Medulla oblongata (tissue), 1 donor: Measurements from ENCODE around the gene NAV2.

Experiments used
- DNase-seq: peaks from one replicate; pipeline ENCODE4 v3.0.0-alpha.2; 2015; ENCODE audit errors: extremely low spot score

Gene NAV2

DNA sequence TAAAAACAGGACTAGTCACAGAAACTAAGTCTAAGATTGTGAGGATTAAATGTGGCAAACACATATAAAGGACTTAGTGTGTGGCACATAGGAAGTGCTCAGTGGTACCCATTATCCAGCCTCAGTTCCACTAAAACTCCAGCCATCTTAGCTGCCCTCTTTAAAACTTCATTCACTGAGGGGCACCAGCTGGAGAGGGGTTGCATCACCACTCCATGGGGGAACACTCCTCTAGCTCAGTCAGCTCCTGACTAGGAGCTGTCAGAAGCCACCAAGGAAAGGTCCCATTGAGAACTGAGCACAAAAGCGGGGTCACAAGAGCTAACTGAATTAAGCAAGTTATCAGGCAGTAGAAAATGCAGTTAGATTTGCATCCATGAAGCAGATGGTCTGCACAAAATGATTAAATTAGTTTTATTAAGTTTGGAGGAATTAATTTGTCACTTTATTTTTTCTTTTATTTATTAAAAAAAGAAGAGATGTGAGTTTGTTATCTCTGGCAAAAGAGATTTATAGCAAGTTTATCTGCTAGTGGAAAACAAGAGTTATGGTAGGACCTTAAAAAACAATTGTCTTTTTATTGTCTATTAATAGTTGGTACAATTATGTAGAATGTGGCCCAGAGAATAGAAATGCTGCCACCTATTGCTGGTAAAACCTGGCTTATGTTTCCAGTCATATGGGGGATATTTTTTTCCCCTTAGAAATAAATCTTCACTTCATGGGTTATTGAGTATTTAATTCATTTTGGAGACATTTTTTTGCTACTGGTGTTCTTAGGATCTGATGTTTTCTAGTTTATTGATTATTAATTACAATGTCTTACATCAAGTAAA lies 95.7 kb downstream of the NAV2 start:
- DNase-seq, result no peak

DNA sequence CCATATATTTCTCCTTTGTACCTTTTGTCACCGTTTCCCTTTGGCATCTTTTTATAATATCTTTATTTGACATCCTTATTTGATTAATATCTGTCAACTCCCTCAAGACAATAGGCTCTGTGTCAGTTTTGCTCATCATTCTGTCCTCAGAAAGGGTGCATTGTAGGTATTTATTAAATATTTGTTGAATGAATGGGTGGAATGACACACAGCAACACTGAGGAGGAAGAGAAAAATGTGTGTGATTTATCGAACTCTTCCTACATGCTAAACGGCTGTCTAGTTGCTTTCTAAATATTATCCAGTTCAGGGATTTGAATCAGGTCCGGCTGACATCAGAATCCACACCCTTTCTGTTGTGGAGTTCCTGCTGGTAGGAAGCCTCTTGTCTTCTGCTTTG lies 98.2 kb downstream of the NAV2 start:
- no peak for DNase-seq

DNA sequence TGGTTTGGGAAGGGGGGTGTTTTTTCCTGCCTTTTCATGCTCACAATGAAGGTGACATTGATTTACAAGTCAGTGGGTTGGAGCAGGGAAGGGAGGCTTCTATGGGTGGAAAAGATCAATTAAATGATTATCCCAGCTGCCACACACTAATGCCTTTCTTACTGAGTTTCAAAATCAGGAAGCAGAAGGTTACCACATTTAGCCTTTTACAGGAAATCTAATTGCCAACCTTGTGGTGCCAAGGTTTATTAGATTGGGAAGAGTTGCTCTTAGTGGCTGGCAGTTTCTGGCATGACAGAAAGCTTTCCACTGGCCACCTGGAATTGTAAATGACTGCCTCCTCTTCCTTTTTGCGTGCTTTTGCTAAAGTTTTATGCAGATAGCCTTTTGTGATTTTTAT lies 98.7 kb downstream of the NAV2 start:
- no peak for DNase-seq

DNA sequence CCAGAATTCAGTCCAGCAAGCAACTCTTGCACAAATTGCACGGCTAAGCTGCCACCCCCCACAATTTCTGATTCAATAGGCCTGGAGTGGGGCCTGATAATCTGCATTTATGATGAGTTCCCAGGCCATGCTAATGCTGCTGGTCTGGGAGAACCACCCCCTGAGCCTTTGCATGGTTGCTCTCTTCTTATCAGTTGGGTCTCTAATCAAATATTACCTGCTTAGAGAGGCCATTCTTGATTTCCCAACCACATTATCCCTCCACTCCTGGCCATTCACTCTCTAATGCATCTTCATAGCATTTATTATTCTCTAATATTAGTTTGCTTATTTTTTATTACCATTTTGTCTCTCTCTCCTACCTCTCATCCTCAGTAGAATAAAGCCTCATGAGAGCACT lies 99.5 kb downstream of the NAV2 start:
- DNase-seq, result no peak

DNA sequence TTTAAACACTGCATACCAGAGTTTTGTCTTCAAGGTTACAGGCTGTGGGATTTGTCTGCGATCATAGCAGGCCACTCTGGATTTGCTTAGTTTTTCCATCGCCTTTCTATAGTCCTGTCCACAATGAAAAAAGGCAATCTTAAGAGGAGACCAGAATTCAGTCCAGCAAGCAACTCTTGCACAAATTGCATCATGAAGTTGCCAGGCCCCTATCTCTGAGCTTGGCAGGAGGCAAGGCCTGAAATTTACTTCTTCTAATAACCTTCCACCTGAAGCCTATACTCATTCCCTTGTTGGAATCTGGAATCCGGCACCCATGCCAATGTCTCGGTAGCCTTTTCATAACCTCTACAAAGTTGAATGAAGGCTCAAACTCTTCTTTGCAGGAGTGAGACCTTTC lies 100.1 kb downstream of the NAV2 start:
- DNase-seq, result no peak

DNA sequence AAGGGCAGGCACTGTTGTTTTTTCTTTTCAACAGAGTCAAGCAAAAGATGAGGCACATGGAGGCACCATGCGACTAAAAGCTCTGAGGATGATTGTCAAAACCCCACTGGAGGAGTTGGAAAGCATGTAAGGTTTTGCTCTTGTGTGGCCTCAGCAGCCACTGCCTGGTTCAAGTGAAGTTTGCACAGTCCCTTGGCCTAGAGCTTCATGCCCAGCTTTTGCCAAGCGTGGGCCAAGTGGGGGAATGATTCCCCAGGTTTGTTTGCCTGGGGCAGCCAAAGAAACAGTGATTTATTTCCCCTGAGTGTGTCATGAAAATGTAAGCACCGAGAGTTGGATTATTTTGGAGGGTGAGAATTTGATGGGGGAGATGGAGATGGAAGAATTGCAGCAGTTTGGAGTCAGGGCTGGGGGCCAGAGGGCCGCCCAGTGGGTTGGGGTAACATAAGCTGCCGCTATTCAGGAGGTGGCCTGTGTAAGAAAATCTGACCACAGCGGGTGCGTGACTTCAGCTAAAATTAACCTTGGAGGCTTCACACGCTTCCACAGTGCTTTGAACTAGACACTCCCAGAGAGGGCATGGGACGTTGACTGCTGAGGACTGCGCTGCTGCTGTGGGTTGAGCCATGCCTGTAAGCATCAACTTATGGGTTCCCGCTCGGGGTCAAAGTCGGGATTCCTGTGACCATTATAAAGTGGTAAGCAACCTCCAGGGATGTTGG lies 100.7 kb downstream of the NAV2 start:
- DNase-seq, result peak; percentile 20

DNA sequence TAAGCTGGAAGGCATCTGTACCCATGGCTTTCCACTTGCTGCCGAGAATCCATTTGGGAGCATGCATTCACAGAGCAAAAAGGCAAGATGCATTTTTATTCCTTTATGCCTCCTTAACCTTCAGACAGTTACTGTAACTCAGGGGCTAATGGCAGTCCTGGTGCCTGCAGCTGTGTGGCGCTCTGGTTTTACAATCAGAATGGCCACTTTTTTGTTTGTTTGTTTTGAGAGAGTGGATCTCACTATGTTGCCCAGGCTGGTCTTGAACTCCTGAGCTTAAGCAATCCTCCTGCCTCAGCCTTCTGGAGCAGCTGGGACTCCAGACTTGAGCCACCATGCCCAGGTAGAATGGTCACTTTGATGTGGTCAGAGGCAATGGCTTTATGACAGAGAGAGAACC lies 101.8 kb downstream of the NAV2 start:
- no peak for DNase-seq

DNA sequence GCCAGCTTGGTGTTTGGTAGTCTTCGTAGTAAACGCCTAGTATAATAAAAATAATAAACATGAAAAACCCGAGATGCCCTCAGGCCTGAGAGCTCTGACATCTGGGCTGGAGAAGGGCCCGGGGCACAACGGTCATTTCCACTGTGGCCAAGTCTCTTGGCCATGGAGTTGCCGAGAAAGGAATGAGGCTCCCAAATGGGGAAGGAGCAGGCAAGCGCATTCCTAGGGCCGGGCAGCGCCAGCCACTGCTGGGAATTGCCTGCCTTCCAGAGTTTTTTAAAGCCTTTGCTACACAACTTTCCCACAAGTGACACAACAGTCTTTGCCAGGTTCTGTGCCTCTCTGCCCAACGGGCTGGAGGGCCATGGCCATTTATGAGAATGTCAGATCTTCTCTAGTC lies 103.4 kb downstream of the NAV2 start:
- DNase-seq, result peak; percentile 56

DNA sequence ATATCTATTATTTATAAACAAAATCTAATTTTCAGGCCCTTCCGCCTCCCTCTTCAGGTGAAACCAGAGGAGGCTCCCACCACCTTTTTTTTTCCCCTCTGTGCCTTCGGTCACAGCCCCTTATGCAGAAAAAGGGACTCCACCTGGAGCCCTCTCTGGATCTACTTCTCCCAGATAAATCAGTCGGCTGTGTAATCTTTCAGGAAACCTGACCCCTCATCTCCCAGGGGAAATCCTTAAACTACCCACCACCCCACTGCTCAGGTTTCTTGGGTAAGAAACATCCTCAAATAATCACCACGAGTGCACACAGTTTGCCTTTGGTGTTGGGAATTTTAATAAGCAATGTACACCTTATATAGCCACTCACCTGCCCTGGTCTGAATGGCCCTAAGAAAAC lies 104.2 kb downstream of the NAV2 start:
- DNase-seq, result no peak

DNA sequence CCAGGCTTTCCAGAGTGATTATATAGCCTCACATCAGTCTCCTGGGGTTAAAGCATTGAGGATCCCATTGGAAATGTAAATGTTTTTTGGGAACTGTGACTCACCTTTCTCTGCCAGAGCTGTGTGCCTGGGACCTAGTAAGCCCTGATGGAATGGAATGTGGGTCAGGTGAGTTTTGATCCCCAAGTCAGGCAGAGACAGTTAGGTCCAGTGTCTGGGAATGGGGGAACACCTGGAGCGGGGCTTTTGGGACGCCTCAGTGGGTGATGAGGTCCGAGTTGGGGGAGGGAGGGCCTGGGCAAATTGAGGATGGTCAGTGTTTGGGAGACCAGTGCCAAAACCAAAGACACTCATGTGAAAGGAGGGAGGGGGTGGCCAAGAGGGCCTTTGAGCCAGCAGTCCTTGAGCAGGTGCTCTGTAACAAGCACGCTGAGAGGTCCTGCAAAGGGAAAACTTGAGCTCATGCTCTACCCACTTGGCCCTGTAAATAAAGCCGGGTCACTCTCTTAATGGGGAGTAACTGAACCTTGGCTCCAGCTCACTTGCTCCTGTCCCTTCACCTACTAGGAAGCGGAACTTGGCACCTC lies 104.7 kb downstream of the NAV2 start:
- no peak for DNase-seq

DNA sequence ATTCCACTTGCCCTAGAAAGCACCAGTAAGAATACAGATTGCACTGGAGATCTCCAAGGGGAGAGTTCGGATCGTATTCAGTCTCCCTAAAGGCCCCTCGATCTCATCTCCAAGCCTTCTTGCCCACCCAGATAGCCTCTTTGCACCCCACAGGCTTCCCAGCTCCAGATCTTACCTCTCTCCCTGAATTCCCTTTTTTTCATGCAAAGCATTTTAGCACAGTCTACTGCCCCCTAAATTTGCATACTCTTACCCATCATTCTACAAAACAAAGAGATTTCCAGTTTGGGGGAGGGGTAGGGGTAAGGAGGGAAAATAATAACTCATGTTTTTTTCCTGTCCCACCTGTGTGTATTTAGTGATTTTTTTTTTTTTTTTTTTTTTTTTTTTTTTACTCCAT lies 105.2 kb downstream of the NAV2 start:
- no peak for DNase-seq

DNA sequence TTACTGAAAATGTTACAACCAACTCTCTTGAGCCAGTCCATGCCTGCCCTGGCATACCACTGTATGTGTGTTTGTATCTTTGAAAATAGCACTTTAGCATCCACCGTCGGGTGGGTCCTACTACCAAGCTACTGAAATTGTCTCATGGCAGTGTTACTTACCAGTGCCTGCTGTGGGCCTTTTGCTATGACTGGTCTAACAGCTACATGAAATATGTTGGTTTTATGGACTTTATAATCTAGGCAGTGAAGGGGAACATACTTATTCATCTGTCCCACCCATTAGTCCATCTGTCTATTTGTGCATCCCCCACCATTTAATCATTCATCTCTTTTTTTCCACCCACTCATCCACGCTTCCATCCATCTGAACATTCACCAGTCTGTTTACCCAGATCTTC lies 106.0 kb downstream of the NAV2 start:
- DNase-seq, result no peak

DNA sequence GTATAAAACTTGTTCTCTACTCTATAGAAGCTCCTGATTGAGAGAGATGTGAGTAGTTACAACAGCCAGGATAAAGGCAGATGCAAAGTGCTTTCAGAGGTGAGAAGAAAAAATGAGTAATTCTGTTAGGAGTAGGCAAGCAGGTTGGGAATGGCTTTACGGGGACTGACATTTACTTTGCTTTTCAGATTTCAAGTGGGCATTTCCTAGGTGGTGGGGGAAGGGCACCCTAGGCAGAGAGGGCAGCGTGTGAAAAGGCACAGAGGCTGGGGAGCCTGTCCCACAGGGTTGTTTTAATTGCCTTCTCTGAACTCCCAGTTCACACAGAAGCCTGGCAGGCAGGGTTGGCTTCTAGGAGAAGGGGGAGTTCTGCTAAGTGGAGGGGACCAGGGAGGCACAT lies 106.5 kb downstream of the NAV2 start:
- DNase-seq, result no peak

DNA sequence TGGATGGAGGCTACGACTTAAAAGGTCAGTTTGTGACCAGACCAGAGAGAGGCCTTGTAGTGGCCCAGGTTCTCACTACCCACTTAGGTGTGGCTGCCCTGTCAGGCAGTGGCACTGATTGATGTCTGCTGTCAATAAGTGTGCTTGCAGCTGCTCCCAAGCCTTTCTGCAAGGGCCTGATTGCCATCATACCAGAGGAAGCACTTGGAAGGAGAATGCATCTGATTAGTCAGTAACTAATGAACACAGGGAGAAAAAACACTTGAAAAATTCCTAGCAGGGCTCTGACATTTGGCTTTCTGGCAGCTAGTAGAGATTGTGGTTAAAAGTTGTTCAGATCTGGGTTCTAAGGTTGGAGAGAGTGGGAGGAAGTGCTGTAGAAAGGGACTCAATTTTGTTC lies 107.5 kb downstream of the NAV2 start:
- no peak for DNase-seq

DNA sequence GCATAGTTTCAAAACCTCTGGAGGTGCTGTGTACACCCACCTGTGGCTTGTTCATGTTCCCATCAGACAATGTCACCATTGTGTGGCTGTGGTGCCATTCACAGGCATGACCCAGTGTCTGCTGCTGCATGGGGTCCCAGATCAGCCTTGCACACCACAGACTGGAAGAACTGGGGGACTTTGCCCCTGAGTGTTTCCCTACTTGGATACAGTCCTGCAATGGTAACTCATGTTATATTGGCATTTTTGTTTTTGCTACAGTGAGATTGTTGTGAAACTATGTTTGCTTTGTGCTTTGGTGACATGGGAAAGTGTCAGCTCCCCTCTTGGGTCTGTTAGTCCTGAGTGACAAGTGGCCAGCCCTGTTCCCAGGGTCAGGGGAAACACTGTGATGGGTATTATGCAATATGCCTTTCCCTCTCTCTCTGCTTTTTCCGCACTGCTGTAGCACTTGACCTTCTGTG lies 108.8 kb downstream of the NAV2 start:
- DNase-seq, result no peak

DNA sequence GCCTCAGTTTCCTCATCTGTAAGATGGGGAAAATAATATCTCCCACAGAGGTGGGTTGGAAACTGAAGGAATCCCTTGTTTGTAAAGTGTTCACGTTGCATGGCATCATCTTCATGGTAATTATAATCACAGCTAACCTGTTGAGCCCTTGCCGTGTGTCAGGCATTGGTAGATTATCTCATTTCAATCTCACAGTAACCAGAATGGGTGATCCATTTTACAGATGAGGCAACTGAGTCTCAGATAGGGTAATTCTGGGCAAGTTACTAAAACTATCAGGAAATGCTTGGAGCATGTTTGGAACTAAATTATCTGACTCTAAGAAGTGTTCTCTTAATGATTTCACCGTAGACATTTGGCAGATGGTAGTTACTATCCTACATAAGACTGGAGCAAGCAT lies 109.4 kb downstream of the NAV2 start:
- no peak for DNase-seq

DNA sequence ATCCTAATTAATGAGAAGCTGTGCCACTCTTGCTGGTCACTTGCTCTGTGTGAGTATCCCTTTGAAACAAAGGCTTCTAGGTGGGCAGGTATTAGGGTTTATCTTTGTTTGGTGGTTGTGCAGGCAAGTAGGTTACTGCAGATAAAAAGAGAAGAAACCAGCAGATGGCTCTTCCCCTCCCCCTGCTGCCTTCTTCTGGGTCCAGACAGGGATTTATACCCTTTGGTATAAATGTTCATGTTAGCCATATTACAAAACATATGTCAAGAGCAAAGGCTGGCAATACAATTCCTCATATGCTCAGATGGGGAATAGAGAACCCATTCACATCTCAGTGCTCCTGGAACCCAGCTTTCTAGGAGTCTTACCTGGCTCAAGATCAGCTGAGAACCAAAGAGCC lies 109.9 kb downstream of the NAV2 start:
- DNase-seq, result no peak

DNA sequence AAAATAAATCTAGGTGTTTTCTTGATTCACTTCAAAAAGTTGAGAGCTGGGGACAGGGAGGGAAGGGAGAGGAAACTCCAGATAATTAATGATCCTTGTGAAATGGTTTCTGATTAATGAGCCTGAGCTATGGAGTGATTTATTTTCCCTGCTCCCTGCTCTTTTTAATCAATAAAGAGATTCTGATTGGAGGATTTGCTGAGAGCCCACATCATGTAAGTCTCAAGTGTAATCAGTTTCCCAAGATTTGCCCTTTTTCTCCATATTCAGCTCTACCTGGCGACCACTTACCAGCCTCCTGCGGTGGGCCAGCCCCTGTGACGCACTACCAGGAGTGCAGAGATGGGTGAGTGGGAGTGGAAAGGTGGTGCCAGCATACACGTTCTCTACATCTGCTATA lies 114.0 kb downstream of the NAV2 start:
- no peak for DNase-seq

DNA sequence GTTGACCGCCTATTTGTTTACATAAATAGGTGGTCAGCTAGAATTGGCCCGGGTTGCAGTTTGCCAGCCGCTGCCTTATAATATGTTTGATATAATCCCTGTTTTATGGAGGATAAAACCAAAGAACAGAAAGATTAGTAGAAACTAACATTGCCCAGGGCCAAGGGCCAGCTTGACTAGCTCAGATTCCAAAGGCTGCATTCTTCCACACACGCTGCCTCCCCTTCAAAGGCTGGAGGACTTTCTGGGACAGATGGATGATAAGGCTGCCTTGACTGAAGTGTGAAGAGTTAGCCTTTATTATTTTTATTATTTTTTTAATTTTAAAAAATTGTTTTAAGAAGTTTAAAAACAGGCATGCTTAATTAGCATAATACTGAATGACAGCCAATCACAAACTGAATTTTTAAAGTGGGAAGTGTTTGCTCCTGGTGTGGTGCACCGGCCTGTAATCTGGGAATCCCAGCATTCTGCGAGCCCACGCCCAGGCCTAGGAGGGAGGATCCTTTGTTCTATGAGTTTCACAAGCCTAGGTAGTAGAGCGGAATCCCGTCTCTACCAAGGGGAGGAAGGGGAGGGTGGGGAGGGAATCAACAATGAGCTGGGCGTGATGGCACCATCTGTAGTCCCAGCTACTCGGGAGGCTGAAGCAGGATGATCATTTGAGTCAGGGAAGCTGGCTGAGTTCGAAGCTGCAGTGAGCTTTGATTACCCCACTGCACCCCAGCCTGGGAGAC lies 114.9 kb downstream of the NAV2 start:
- DNase-seq, result no peak

DNA sequence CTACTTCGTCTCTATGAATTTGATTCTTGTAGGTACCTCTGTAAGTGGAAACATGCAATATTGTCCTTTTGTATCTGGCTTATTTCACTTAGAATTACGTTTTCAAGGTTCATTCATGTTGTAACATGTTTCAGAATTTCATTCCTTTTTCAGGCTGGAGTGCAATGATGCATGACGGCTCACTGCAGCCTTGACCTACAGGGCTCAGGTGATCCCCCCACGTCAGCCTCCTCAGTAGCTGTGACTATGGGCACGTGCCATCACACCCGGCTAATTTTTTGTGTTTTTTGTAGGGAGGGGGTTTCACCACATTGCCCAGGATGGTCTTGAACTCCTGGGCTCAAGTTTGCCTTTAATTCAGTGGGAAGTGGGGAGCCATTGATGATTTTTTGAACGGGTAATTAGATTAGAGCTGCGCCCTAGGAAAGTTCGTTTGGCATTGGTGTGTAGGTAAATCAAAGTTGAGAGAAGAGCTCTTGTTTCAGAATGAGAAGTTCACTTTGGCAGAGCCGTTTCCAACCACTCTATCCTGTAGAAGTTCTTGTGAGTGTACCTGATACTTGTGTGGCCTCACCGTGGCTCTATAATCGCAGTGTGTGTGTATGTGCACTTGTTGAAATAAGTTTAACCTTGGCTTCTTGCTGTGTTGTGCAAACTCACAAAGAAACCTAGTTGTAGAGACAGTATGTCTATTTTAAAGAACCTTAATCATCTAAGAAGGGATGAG lies 115.9 kb downstream of the NAV2 start:
- DNase-seq, result no peak

DNA sequence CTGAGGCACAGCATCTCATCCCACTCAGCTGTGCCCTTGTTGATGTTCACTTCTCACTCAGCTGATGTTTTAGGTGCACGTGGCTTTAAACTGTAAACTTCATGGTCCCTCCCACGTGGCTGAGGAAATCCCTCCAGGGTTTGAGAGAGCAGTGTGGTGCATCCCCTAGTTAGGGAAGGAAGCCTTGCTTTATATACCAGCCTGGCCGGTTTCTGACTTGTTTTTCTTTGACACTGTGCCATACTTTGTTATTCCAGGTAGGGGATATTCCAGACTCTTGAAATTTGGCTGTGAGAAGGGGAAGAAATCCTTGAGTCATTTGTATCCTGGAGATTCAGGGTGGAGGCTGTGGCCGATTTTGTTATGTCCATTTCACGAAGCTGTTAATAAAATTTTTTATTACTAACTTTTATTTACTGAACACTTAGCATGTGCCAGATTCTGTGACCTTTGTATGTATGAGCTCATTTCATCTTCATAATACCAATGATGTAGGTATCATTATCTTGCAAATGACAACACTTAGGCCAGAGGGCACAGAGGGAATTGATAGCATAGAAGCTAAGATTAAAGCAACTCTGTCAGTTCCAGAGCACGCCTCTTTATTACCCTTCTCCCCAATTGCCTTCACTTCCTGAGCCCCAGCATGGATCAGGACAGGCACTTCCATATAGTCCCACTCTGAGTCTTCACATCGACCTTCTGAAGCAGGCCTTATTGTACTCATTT lies 116.6 kb downstream of the NAV2 start:
- DNase-seq, result no peak
